ENCODE data around the gene LCE1B. TPM values are rescaled to one million over a fixed set of nuclear protein-coding genes. Genes with fewer than 3 reads are reported as not detected.

The LCE1B gene, protein sequence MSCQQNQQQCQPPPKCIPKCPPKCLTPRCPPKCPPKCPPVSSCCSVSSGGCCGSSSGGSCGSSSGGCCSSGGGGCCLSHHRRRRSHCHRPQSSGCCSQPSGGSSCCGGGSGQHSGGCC
- total RNA-seq = not detected

GRCh38 chr1:152811671-152812070, at the start of gene LCE1B:
Gene LCE1B (plus strand): TSS chr1:152811971. CDS start chr1:152812447, 476 bp downstream.
- ATAC-seq = no peak
- no peak for DNase-seq (ENCODE audit: low spot score)

GRCh38 chr1:152768847-152769533, 42.8 kb upstream of the LCE1B start:
- ATAC-seq (no peak), DNase-seq (ENCODE audit: low spot score) (no peak)

DNA sequence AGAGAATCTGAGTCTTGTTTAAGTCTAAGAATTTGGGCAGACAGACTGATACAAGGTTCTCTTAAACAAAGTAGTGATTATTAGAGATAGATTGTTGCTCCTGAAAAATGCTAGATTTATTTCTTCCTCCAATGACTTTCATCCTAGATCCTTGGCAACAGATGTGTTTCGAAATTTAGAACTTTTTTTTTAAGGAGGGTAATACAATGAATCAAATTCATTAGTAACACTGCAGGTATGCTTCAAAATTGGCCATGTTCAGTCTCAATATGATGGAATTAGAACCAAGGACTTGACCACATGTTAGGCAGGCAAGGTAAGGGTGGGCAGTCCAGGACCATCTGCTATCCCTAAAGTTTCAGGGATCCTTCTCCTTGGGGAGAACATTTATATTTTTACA, 41.4 kb upstream of the LCE1B start:
- DNase-seq (ENCODE audit: low spot score) (no peak), ATAC-seq (no peak)

DNA sequence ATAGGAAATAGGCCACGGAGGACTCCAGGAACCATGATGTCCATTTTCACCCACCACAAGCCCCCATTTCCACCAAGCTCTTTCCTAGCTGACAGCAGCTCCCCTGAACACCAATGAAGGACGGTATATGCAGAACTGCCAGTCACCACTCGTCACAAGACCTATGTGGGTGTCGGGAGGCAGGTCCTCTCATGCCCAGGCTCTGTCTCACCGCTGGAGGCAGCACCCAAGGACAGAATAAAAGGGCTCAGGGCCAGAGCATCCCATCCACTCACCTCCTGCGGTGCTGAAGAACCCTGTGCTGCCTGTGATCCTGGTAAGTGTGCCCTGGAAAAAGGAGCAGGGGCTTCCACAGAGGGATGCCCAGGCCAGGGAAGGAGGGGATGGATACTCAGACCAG, 36.9 kb upstream of the LCE1B start, which contains the start of gene LCE1F:
Gene LCE1F (plus strand): TSS at position 266 of the 400 bp plus-strand sequence. CDS start 1,232 bp downstream, outside the sequence.
- ATAC-seq (no peak), DNase-seq (ENCODE audit: low spot score) (no peak)

GRCh38 chr1:152776361-152776760, 35.4 kb upstream of the LCE1B start:
- no peak for DNase-seq (ENCODE audit: low spot score)

DNA sequence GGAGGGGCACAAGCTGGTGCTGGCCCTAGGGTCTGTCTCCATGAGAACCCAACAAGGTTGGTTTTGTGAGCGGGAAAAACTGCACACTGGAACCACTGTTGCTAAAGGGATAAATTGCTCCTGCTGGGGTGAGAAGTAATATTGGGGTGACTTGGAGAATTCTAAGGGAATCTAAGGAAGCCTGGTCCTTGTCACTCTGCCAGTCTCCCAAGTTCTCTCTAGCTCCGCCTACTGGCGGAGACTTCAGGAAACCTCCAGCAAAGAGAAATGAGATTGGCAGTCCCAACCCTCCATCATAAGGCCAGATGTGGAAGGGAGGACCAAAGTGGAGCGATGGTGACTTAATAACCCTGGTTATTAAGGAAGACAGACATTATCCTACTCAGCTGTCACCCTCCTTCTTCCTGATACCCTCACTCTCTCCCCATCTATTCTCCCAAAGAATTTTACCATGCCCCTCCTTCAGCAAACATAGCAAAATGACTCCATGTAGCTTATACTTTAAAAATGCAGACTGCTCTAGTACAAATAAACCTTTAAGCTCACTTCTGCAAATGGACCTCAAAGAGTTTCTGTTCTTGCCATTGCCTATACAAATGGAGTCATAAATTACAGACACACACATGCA, 34.1 kb upstream of the LCE1B start:
- ATAC-seq = peak; percentile 30
- no peak for DNase-seq (ENCODE audit: low spot score)

More at GRCh38 chr1:152776361-152776760, 35.4 kb upstream of the LCE1B start:
- no peak for ATAC-seq

DNA sequence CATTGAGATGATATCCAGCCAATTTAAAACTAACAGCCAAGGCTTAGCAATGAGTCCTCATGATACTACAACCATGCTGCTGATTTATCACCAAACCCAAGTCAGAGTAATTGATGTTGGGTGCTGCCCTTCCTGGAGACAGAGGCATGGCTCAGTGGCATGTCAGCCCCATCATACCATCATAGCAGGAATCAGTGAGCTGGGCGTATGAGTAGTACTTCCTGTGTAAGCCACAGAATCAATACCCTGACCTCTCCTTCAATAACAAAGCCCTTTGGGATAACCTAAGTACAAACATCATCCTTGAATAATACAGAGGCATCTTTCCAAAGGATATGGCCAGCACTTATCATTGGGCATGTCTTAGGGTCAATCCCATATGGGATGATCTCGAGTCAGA, 28.7 kb upstream of the LCE1B start:
- DNase-seq (ENCODE audit: low spot score) = no peak
- ATAC-seq = no peak

- ATAC-seq = no peak
- DNase-seq (ENCODE audit: low spot score) = no peak
Observed at GRCh38 chr1:152786077-152786476, 25.7 kb upstream of the LCE1B start, which contains the start of gene LCE1E. Gene LCE1E (plus strand): TSS chr1:152786257. CDS start chr1:152787300, 1,043 bp downstream.

DNA sequence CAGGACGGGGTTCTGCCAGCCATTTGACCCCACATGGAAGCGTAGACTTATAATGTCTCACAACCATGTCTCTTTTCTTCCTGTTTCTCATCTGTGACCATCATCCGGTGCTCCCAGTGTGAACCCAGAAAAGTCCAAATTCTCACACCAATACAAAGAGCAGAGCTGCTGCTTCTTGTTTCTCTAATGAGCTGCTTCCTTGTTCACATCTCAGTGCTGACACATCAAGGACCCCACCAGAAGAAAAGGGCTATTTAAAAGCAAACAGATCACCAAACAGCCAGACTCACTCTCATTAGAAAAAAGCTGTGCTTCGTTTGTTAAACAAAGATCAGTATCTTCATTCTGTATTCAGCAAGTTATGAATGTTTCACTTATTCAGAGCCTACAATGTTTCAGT, 16.1 kb upstream of the LCE1B start:
- DNase-seq (ENCODE audit: low spot score) = no peak
- no peak for ATAC-seq

GRCh38 chr1:152796421-152796820, 15.3 kb upstream of the LCE1B start, which contains the start of gene LCE1D:
Gene LCE1D (plus strand): TSS chr1:152796721. CDS start chr1:152797795, 1,074 bp downstream.
- ATAC-seq = no peak

DNA sequence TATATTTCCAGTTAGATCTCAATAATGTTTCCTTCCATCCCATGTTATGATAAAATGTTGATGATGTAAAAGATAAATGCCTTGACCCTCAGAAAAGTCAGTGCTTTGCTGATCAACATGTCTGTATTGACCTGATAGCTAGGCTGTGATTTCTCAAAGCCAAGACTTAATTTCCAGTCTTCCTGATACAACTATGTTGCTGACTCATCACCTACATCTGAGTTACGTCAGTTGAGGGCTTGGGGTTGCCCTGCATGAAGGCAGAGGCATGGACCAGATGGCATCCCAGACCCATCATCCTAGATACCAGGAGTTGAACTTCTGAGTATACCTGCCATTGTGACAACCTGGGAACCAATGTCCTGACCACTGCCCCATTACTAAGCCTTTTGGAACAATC, 10.4 kb upstream of the LCE1B start:
- DNase-seq (ENCODE audit: low spot score) = no peak
- ATAC-seq = no peak

More at GRCh38 chr1:152796421-152796820, 15.3 kb upstream of the LCE1B start, which contains the start of gene LCE1D:
- DNase-seq (ENCODE audit: low spot score) = no peak

DNA sequence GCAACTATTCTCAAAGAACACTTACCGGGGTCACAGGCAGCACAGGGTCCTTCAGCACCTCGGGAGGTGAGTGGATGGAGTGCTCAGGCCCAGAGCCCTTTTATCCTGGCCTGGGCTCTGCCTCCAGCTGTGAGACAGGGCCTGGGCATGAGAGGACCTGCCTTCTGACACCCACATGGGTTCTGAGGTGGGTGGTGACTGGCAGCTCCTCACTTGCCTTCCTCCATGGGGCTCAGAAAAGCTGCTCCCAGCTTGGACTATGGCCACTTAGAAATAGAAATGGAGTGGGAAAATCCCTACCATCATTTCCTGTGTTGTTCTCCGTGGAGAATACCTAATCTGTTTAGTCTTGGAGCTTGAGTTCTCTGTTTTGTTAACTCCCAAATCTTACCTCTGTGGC, 5.2 kb upstream of the LCE1B start, which contains the start of gene LCE1C:
Gene LCE1C (minus strand): TSS at position 76 of the 400 bp plus-strand sequence. CDS start 1,173 bp downstream, outside the sequence.
- no peak for ATAC-seq
- DNase-seq (ENCODE audit: low spot score) = no peak

GRCh38 chr1:152811050-152811449, 721 bp upstream of the LCE1B start:
- ATAC-seq = no peak
- no peak for DNase-seq (ENCODE audit: low spot score)

DNA sequence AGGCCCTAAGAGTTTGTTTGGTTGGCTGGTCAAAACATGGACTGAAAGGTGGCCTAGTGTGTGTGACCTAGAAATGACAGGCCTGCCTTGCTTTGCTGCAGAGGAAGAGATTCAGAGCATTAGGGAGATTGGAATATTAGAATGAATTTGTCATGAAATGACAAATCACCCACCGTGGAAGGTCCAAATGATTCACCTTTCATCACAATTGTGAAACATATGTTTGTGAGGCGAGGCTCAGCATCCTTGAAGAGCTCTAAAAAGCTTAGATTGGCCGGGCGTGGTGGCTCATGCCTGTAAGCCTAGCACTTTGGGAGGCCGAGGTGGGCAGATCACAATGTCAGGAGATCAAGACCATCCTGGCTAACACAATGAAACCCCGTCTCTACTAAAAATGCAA, 5.5 kb downstream of the LCE1B start:
- DNase-seq (ENCODE audit: low spot score) (no peak), ATAC-seq (no peak)

- DNase-seq (ENCODE audit: low spot score) (no peak), ATAC-seq (no peak)
Observed at GRCh38 chr1:152823294-152823693, 11.5 kb downstream of the LCE1B start.

DNA sequence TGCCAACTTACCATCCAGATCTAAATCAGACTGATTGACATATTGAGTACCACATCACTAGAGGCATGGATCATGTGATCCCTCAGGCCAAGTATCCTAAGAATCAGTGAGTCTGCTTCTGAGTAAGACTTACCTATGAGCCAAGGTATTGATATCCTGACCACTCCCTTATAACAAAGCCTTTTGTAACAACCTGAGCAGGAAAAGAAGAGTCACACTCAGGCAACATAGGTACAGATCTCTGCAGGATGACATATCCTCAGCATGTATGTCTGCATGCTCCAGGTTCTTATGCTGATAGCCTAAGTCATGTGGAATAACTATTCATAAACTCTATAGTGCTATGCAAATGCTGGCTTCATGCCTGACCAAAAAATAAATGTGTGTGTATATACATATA, 13.2 kb downstream of the LCE1B start:
- ATAC-seq (no peak), DNase-seq (ENCODE audit: low spot score) (no peak)

GRCh38 chr1:152827173-152827572, 15.4 kb downstream of the LCE1B start, which contains the start of gene LCE1A:
Gene LCE1A (plus strand): TSS chr1:152827473. CDS start chr1:152827473, 0 bp downstream.
- DNase-seq (ENCODE audit: low spot score) (no peak), ATAC-seq (no peak)

DNA sequence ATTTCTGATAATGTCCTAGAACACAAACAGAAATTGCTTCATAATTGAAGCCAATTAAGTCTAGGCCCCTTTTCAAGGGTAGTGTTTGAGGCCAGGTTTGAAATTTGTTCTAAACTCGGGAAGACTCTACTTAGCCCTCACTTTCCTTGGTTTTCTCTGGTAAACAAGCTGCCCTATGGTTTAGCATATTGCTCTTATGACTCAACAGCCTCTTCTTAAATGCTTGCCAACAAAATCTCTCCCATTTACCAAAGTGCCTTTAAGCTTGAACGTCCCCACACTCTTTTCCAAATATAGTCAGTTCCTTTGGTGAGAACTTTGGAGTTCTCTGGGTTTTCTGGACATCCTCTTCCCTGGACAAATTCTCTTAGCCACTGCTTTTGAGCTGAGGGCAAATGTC, 25.1 kb downstream of the LCE1B start:
- ATAC-seq (no peak), DNase-seq (ENCODE audit: low spot score) (no peak)

DNA sequence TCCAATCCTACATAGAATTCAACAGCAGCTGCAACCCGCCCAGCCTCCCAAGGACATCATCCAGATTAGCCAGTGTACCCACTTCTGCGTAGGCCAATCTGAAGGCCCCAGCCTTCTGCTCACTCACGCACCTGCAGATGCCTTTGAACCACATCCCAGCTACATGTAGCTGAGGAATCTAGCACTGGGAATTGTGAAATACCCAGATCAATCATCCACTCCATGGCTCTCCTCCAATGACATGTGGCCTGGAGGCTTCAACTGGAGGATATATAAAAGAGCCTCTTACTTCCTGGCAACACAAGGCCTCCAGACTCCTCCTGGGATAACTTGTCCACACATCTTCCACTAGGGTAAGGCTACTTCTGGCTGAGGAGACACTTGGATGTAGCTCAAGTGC, 30.8 kb downstream of the LCE1B start, which contains the start of gene LCE6A:
Gene LCE6A (plus strand): TSS at position 301 of the 400 bp plus-strand sequence. CDS start 665 bp downstream, outside the sequence.
- ATAC-seq = peak; percentile 40

GRCh38 chr1:152855661-152856060, 43.9 kb downstream of the LCE1B start:
- ATAC-seq (no peak), DNase-seq (ENCODE audit: low spot score) (no peak)

More for the DNA sequence above, 30.8 kb downstream of the LCE1B start, which contains the start of gene LCE6A:
- DNase-seq (ENCODE audit: low spot score) = no peak

GRCh38 chr1:152858062-152858461, 46.3 kb downstream of the LCE1B start:
- DNase-seq (ENCODE audit: low spot score) (no peak), ATAC-seq (no peak)
